Uterus (tissue), 2 donors: ENCODE measurements around the gene PREX1.

Source experiments
- CTCF ChIP-seq, 4 experiments: fragments of 200-600 bp in 2 of 4; fragments of 450-650 bp in 2 of 4; sonication (generic) in 2 of 4; IDR thresholded peaks; one replicate each; pipeline ENCODE4 v1.5.1; 2016 to 2019; ENCODE audit warnings: antibody characterized with exemption in 4 of 4, mild to moderate bottlenecking in 2 of 4, moderate library complexity in 1 of 4
- POLR2A ChIP-seq, 2 donors: fragments of 450-650 bp; IDR thresholded peaks; one replicate each; pipeline ENCODE4 v1.6.1; 2016; ENCODE audit warnings: antibody characterized with exemption in 2 of 2, mild to moderate bottlenecking in 1 of 2, moderate library complexity in 1 of 2

DNA sequence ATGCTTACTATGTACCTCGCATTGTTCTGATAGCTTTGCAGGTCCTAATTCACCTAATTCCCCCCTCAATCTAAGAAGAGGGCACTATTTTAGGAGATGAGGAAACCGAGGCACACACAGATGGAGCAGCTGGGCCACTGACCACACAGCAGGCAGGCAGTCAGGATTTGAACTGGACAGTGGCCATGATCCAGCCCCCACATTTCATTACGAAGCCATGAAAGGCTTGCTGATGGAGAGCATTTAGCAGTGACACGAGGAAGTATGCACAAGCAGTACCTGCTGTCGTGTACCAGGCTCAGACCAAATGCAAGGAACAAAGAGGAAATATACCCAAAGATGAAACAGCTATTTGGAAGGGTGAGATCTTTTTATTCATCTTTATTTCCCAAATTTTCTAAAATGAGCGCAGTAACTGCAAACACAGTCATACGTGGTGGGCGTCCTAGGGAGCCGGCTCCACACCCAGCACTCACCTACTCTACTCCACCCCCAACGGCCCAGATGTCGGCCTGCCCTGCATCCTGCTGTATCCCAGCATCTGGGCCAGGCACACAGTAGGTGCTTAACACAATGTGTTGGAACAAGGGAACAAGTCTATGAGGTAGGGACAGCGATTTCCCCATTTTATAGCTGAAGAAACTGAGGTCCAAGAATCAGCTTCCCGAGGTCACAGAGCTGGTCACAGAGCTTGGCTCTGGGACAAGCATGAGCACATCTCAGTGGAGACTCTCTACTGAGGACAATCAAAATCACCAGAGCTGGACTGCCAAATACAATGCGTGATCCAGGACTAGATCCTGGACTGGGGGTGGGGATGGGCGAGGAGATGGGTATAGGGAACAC, 15.0 kb downstream of the PREX1 start:
- TF ChIP-seq CTCF (IDR thresholded peaks at IDR 0.05): no peak
- no peak for TF ChIP-seq POLR2A (IDR thresholded peaks at IDR 0.05)
